NCI-H1436 treated with DMSO at 0.1 percent for 48 hours (cell line): ENCODE results near the gene XPC.

Source experiments
- DNase-seq: peaks from one replicate; lab custom pipeline; 2025; lab: John Stamatoyannopoulos, UW

Gene XPC

DNA sequence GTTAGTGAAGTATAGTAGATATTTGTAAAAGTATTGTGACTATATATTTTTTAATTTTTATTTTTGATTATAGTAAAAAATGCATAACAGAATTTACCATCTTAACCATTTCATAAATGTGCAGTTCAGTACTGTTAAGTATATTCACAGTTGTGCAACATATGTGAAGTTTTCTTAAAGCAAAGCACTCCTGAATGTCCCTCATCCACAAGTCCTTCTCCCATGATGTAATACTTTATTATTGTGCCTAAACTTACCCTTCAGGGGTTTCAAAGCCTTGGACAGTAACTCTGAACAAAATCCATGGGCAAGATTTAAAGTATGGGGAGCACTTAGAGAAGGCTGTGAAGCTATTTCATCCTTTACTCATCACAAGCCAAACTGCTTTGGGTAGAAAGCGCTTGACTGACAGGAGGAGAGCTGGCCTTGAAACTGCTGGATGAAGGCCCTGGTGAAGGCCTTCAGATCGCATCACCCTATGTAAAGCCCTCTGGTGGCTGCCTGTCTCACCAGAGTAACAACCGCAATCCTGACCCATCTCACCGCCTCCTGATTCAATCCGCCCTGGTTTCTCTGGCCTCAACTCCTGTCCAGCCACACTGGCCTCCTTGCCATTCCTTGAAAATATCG lies 28.3 kb upstream of the XPC start:
- no peak for DNase-seq

DNA sequence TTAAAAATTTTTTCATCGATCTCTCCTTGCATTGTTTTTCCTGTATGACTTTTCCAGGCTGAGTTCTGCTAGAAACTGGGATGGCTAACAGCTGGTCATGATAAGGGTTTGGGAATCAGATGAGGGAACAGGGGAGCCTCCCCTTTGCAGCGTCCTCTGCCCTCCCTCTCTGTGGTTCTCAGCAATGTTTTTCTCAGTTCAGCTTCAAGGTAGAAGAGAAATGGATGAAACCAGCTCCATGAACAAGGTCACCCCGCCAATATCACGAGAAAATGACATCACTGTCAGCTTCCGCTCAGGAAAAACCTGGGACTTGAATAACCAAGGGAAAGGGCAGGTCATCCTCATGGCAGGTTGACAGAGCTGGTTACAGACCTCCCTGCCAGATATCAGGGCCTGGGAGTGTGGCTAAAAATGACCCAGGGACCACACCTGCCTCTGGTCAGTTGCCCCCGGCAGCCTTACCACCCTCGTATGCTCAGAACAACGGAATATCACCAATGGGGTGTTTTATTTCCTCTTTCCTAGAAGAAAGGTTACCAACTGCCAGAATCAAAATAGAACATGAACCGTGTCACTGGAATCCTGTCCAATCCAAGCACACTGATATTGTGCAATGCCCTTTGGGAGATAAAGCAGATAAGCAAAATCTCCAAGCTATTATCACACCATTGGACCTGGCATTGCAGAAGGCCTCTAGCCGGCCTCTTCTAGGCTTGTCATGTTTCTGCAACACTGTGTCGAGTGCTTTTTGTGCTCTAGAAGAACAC lies 26.3 kb upstream of the XPC start:
- no peak for DNase-seq

GRCh38 chr3:14203521-14204079 lies 25.2 kb upstream of the XPC start:
- DNase-seq, result no peak

DNA sequence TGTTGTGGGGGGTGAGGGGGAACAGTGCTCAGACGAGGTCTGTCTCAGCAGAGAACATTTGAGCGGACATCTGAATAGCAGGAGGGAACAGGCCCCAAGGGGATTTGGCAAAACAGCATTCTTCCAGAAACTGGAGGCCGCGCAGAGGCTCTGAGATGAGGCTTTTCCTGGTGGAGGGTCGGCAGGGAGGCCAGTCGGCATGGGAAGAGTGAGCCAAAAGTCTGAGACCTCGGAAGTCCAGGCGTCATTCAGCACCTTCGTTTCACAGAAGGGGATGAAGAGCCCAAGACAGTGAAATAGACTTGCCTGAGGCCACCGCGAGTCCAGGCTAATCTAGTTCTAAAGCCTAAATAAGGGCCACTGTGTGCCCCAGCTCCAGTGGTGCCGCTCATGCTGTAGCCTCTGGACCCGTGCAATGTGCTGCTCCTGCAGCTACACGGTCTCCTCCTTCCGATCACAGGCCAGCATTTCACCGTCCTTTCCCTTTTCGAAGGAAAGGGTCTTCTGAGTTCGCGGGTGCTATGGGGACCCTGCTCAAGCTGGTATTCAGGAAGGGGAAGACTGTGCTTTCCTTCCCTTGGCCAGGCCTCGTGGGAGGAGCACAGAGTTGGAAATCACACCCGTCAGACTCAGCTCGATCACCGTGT lies 24.6 kb upstream of the XPC start:
- DNase-seq, result no peak

- no peak for DNase-seq
Measured at GRCh38 chr3:14201940-14202684, 23.7 kb upstream of the XPC start.

- no peak for DNase-seq
Measured at GRCh38 chr3:14200841-14201240, 22.4 kb upstream of the XPC start.

DNA sequence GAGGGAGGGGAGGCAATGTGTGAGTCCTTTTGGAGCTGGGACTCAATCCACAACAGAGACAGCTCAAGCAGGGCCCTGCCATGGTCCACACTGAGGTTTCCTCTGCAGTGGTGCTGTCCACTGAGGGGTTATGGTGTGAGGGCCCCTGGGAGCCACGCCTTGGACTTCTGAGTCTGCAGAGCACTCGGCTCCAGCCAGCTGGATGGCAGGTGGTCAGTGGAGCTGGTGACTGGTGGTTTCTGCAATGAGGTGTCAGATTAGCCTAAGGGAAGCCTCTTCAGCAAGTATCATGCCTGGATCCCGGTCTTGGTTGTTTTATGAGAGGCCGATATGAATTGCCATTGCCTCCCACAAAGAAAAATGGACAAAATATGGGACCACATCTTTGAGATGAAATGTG lies 21.9 kb upstream of the XPC start:
- DNase-seq, result no peak

DNA sequence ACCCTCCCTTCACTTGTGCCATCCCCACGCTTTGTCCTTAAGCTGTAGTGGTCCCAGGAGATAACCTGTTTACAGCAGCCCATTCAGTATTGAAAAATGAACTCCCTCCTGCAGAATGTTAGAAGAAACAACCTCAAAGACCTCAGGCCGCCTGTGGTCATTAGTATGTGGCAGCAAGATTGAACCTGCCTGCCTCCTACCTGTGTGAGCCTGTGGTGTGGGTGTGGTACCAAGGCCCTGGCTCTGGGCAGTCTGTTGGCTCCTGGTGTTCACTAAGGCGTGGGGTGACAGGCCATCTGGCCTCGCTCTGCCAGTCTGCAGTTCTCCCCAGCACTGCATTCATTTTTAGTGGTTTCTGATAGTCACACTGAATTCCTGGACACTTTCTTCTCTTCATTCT lies 21.2 kb upstream of the XPC start:
- DNase-seq, result no peak

GRCh38 chr3:14194865-14195264 lies 16.5 kb upstream of the XPC start:
- no peak for DNase-seq

DNA sequence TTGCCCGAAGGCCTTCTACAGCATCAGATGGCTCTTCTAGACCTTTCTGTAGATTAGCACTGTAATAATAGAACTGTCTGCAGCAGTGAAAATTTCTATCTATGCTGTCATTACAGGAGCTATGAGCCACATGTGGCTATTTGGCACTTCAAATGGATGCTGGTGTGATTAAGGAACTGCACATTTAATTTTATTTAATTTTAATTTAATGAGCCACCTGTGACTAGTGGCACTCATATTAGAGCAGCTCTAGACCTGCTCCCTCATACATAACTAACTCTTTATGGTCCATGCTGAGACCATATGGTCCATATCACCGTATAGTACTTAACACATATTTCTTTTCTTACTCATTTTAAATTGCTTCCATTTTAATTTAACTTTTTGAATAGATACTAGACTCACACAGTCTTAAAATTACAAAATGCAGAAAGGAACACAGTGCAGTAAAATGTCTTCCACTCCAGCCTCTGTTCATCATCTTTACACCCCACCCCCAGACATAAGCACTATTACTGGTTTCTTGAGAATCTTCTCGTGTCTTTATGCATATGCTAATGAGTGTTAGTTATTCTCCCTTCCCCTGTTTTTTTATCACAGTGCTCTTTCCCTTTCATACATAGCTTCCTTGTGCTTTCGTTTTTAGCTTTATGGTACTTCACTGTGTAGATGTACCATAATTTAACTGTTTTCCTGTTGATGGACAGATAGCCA lies 9.8 kb upstream of the XPC start:
- no peak for DNase-seq

GRCh38 chr3:14186854-14187458 lies 8.6 kb upstream of the XPC start:
- no peak for DNase-seq

GRCh38 chr3:14183015-14183577 lies 4.7 kb upstream of the XPC start:
- DNase-seq, result no peak

GRCh38 chr3:14181253-14181652 lies 2.9 kb upstream of the XPC start:
- DNase-seq, result no peak

DNA sequence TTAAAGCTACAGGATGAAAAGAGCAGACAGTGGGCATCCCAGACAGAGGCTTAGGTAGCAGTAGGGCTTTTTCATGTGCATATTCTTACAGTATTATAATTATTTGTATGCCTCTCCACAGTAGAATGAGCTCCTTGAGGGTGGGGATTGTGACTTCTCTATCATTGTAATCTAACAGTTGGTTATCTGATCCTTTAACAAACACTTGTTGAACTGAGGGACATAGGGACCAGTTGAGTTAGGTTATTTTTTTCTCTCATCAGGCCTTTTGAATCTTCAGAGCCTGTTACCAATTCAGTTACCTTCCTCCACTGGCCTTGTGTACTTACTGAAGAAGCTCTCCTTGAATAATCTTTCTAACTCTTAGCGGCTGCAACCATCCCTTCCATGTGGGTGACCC lies 1.4 kb upstream of the XPC start:
- no peak for DNase-seq

DNA sequence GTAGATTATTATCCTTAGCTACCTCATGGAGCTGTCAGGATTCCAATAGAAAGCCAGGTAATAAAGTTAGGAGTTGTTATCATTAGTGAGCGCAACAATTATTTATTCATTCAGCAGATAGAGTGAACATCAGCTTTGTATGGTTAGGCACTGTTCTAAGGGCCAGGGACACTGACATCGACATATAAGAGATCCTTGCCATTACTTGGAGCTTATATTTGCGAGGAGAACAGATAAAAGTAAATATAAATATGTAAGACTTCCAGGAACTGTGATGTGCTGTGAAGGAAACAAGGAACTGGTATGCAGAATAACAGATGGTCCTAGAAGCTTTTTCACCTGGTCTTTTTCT lies 689 bp upstream of the XPC start:
- no peak for DNase-seq

DNA sequence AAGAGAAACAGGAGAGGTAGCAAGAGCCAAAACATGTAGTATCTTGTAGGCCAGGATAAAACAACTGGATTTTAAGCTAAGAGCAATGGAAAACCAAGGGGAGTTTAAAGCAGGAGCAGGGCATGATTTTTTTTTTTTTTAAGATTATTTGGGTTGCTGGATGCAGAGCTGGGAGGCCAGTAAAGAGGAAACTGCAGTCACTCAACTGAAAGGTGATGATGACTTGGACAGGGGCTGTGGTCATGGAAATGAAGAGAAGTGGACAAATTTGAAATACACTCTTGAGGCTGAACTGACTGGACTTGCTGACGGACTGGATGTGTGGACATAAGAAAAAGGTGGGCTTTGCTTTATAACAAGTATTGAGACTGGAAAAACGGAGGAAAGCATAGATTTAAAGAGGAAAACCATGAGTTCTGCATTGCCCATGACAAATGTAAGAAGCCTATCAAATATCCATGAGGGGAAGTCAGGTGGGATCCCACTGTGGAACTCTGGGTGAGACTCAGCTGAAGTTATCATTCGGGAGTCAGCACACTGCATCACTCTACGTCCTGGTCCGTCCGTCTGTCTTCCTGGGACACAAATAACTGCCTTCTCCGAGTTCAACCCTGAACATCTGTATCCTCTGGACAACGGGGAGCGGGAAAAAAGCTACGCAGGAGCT lies 688 bp downstream of the XPC start:
- no peak for DNase-seq

- no peak for DNase-seq
Measured at GRCh38 chr3:14175383-14176037, 2.9 kb downstream of the XPC start.

- DNase-seq, result no peak
Measured at GRCh38 chr3:14174483-14174882, 3.9 kb downstream of the XPC start.

DNA sequence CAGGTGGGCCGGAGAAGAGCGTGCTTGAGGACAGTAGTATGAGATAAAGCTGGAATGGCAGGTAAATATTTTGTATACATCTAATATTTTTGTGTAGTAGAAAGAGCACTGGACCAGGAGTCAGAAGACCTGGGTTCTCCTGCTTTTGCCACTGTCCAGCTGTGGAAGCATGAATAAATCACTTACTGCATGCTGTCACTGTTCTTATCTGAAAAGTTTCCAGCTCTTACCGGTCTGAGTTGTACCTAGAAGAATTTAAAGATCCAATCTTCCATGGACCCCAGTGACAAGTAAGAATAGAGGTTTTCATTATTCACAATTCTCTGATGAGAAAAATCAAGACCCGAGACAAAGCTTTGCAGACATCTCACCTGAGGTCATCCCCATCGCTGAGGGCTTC lies 5.9 kb downstream of the XPC start:
- no peak for DNase-seq
